ENCODE measurements around the gene RSPO1.

DNA sequence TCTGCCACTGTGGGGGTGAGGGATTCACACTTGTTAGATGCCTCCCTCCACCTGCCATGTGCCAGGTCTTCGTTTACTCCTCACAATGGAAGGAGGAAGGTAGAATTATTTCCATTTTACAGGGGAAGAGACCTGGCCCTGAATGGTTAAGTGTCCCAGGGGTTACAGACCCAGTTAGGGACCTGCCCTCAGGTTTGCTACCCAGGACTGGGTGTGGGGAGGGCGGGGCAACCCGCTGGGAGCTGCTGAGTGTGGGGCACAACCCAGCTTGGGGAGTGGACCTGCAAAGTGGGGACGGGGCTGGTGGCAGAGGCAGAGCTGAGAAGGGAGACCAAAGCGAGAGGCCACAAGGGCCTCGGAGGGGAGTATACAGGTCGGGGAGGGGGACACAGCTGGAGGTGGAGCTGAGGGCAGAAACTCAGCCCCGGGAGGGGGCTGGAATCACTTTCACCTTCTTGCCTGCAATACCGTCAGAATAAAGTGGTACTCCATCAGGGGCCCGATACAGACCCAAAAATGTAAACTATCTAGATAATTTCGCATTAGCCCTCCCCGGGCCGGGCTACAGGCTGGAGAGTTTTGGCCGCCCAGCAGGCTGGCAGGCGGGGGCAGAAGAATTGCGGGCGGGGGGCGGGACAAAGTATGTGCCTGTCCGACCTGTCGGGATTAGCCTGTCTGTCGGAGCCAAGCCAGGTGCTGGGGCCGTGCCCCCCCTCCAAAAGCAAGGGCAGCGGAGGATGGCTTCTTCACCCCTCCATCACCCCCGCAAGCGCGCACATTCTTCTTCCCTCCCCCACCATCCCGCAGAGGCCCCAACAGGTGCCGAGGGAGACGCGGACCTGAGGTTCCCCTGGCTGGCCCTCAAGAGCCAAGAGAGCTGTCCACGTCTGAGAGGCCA, 1.4 kb downstream of the RSPO1 start:
- TF ChIP-seq EZH2phosphoT487 (IDR thresholded peaks at IDR 0.05; ENCODE audit: insufficient read depth, low read depth) = no peak
- TF ChIP-seq EZH2 (IDR thresholded peaks at IDR 0.05; ENCODE audit: insufficient read depth, poor library complexity, severe bottlenecking) = peak; percentile 5

Data from GM23248 (cell line).